OCI-LY1 (cell line): ENCODE data around the gene DCC.

Experiments
- CTCF ChIP-seq: fragments of 200-600 bp; sonication (generic), shearing (Covaris generic); IDR thresholded peaks from 2 replicates; pipeline ENCODE4 v1.5.1; 2017; ENCODE audit warnings: mild to moderate bottlenecking, antibody characterized with exemption, low read length, moderate library complexity, mixed read lengths
- EZH2 ChIP-seq: fragments of 200-600 bp; sonication (generic), shearing (Covaris generic); IDR thresholded peaks from 2 replicates; pipeline ENCODE4 v1.8.0; 2017; ENCODE audit warnings: borderline replicate concordance, mixed run types, mild to moderate bottlenecking, antibody characterized with exemption, low read length, moderate library complexity, mixed read lengths

- TF ChIP-seq CTCF = no peak
- TF ChIP-seq EZH2 = no peak
These were observed 83.1 kb downstream of the DCC start for GRCh38 chr18:52422985-52423601.
